Measurements from ENCODE around the gene TNNC2. TPM values are rescaled to one million over a fixed set of nuclear protein-coding genes. Genes with fewer than 3 reads are reported as not detected.

The TNNC2 gene
- polyA plus RNA-seq, 1 donor from 2014 or later = 3.8 TPM

DNA sequence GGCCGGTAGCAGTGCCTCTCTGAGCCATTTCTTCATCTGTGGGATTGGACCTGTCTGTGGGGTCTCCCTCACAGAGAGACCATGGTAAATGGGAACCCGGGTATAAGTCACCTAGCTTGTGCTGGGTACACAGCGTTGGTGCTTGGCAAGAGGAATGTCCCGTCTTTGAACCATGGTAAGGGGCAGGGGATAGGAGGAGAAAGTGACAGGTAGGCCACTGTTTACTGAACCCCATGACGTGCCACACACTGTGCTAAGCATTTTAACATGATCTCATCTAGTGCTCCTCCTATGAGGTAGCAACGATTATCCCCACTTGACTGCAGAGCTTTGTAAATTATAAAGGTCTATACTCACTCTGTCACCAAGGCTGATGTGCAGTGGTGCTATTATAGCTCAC is 600 bp upstream of the TNNC2 start:
- Histone ChIP-seq H3K27me3 (ENCODE audit: insufficient read depth, low read depth, low read length) (no peaks in the 10 kb centered on the region), H3F3A (ENCODE audit: insufficient read depth, low read length, poor library complexity, severe bottlenecking) (no peaks in the 10 kb centered on the region), H2AFZ (ENCODE audit: low read depth, low read length) (no peak overlapping the region), H3K27ac (ENCODE audit: low read length) (no peak overlapping the region), H3K36me3 (ENCODE audit: insufficient read depth, low read length) (no peaks in the 10 kb centered on the region), H4K20me1 (ENCODE audit: insufficient read depth) (no peaks in the 10 kb centered on the region), H3K4me3 (ENCODE audit: low read length) (no peak overlapping the region), H3K9me3 (ENCODE audit: low read length) (no peaks in the 10 kb centered on the region), H3K4me2 (ENCODE audit: low read length) (no peak overlapping the region), H3K9me2 (ENCODE audit: insufficient read depth, low read length) (no peaks in the 10 kb centered on the region), H3K9ac (ENCODE audit: low read length) (no peak overlapping the region), H3K79me2 (replicated peaks; ENCODE audit: insufficient read depth, low read length) (no peaks in the 10 kb centered on the region)
- TF ChIP-seq CTCF (IDR thresholded peaks at IDR 0.05; ENCODE audit: poor library complexity, severe bottlenecking) = no peak
- no peak for TF ChIP-seq SMC3 (conservative IDR thresholded peaks at IDR 0.05; ENCODE audit: poor library complexity)
- TF ChIP-seq EZH2 (IDR thresholded peaks at IDR 0.05; ENCODE audit: borderline replicate concordance, insufficient read depth, low read length, poor library complexity, severe bottlenecking) = no peak
- TF ChIP-seq TAF1 (IDR thresholded peaks at IDR 0.05; ENCODE audit: low read depth) = no peak
- TF ChIP-seq, protein P1, sequence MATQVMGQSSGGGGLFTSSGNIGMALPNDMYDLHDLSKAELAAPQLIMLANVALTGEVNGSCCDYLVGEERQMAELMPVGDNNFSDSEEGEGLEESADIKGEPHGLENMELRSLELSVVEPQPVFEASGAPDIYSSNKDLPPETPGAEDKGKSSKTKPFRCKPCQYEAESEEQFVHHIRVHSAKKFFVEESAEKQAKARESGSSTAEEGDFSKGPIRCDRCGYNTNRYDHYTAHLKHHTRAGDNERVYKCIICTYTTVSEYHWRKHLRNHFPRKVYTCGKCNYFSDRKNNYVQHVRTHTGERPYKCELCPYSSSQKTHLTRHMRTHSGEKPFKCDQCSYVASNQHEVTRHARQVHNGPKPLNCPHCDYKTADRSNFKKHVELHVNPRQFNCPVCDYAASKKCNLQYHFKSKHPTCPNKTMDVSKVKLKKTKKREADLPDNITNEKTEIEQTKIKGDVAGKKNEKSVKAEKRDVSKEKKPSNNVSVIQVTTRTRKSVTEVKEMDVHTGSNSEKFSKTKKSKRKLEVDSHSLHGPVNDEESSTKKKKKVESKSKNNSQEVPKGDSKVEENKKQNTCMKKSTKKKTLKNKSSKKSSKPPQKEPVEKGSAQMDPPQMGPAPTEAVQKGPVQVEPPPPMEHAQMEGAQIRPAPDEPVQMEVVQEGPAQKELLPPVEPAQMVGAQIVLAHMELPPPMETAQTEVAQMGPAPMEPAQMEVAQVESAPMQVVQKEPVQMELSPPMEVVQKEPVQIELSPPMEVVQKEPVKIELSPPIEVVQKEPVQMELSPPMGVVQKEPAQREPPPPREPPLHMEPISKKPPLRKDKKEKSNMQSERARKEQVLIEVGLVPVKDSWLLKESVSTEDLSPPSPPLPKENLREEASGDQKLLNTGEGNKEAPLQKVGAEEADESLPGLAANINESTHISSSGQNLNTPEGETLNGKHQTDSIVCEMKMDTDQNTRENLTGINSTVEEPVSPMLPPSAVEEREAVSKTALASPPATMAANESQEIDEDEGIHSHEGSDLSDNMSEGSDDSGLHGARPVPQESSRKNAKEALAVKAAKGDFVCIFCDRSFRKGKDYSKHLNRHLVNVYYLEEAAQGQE (IDR thresholded peaks at IDR 0.05; ENCODE audit: borderline replicate concordance) = no peak
- TF ChIP-seq MXI1 (conservative IDR thresholded peaks at IDR 0.05; ENCODE audit: poor library complexity, severe bottlenecking) = no peak
- TF ChIP-seq EP300 (conservative IDR thresholded peaks at IDR 0.05; ENCODE audit: poor library complexity, severe bottlenecking) = no peak
- TF ChIP-seq POLR2AphosphoS5 (IDR thresholded peaks at IDR 0.05) = no peak
- no peak for TF ChIP-seq RAD21 (conservative IDR thresholded peaks at IDR 0.05)

- TF ChIP-seq CTCF (IDR thresholded peaks at IDR 0.05; ENCODE audit: poor library complexity, severe bottlenecking) (no peak), EP300 (conservative IDR thresholded peaks at IDR 0.05; ENCODE audit: poor library complexity, severe bottlenecking) (no peak), TAF1 (IDR thresholded peaks at IDR 0.05; ENCODE audit: low read depth) (no peak), EZH2 (IDR thresholded peaks at IDR 0.05; ENCODE audit: borderline replicate concordance, insufficient read depth, low read length, poor library complexity, severe bottlenecking) (no peak), MXI1 (conservative IDR thresholded peaks at IDR 0.05; ENCODE audit: poor library complexity, severe bottlenecking) (no peak), SMC3 (conservative IDR thresholded peaks at IDR 0.05; ENCODE audit: poor library complexity) (no peak), RAD21 (conservative IDR thresholded peaks at IDR 0.05) (no peak), POLR2AphosphoS5 (IDR thresholded peaks at IDR 0.05) (no peak)
- TF ChIP-seq, protein P1 (IDR thresholded peaks at IDR 0.05; ENCODE audit: borderline replicate concordance) = no peak
- Histone ChIP-seq H3K27ac (ENCODE audit: low read length) (no peak overlapping the region), H4K20me1 (ENCODE audit: insufficient read depth) (no peaks in the 10 kb centered on the region), H3K9me2 (ENCODE audit: insufficient read depth, low read length) (no peaks in the 10 kb centered on the region), H3K27me3 (ENCODE audit: insufficient read depth, low read depth, low read length) (no peaks in the 10 kb centered on the region), H2AFZ (ENCODE audit: low read depth, low read length) (no peak overlapping the region), H3K4me3 (ENCODE audit: low read length) (no peak overlapping the region), H3K4me2 (ENCODE audit: low read length) (no peak overlapping the region), H3K79me2 (replicated peaks; ENCODE audit: insufficient read depth, low read length) (no peaks in the 10 kb centered on the region), H3F3A (ENCODE audit: insufficient read depth, low read length, poor library complexity, severe bottlenecking) (no peaks in the 10 kb centered on the region), H3K9me3 (ENCODE audit: low read length) (no peaks in the 10 kb centered on the region), H3K9ac (ENCODE audit: low read length) (no peak overlapping the region), H3K36me3 (ENCODE audit: insufficient read depth, low read length) (no peaks in the 10 kb centered on the region)
Observed at GRCh38 chr20:45826381-45827019, 612 bp downstream of the TNNC2 start.

All from neural cell (in vitro differentiated cells).